Fibroblast of lung (primary cell): Measurements from ENCODE around the gene KIF11.

Experiments used
- CTCF ChIP-seq, 2 donors: IDR thresholded peaks in 1 of 2; conservative IDR thresholded peaks in 1 of 2; 1 replicate in 1 of 2; 2 replicates in 1 of 2; pipeline ENCODE4 v1.5.1; 2011 to 2012; ENCODE audit warnings: low read length in 2 of 2, control low read depth in 1 of 2, inconsistent platforms in 1 of 2, low read depth in 1 of 2, mild to moderate bottlenecking in 1 of 2
- EZH2 ChIP-seq: IDR thresholded peaks from 2 replicates; pipeline ENCODE4 v1.5.1; 2012; ENCODE audit warnings: low read length, control low read depth, mild to moderate bottlenecking; ENCODE audit errors: missing control alignments

GRCh38 chr10:92595505-92595904, 2.6 kb downstream of the KIF11 start:
- no peak for TF ChIP-seq CTCF (conservative IDR thresholded peaks at IDR 0.05 in 1 of 2, IDR thresholded peaks at IDR 0.05 in 1 of 2; ENCODE audit: low read depth in 1 of 2, low read length in 2 of 2)
- TF ChIP-seq EZH2: no peak
